Effector CD4-positive, alpha-beta T cell (primary cell): ENCODE data around the gene BAZ1B.
A peak's percentile ranks its signal among the peaks of the same experiment; 100 is the strongest.
"Not testable (repeated sequence)": the region's sequence is repeated elsewhere in the genome, so short reads cannot be mapped to it uniquely, and the experiment has no call there.

Experiments
- DNase-seq: peaks from one replicate; pipeline ENCODE4 v3.0.0-alpha.2; 2020
- total RNA-seq: gene quantifications from one replicate; lab custom pipeline; 2026; lab: John Stamatoyannopoulos, UW

The BAZ1B gene
- 163 reads per million, percentile 90 among the genes with 10 or more reads in this experiment for total RNA-seq

GRCh38 chr7:73522105-73522872 is at the start of gene BAZ1B:
Gene BAZ1B, minus strand, starts transcription at chr7:73522293. Its CDS starts 360 bp downstream, at chr7:73521933.
- DNase-seq: peak; percentile 94

GRCh38 chr7:73570977-73571376 is 48.9 kb upstream of the BAZ1B start:
- no peak for DNase-seq

- DNase-seq: no peak
Measured at GRCh38 chr7:73570521-73570920, 48.4 kb upstream of the BAZ1B start.

GRCh38 chr7:73569042-73569608 is 47.0 kb upstream of the BAZ1B start:
- DNase-seq: no peak

- no peak for DNase-seq
Measured at GRCh38 chr7:73567846-73568685, 46.0 kb upstream of the BAZ1B start.

GRCh38 chr7:73567140-73567539 is 45.0 kb upstream of the BAZ1B start:
- DNase-seq: no peak

- DNase-seq: not testable (repeated sequence)
Measured at GRCh38 chr7:73566431-73566830, 44.3 kb upstream of the BAZ1B start.

GRCh38 chr7:73565675-73566340 is 43.7 kb upstream of the BAZ1B start:
- DNase-seq: no peak

- no peak for DNase-seq
Measured at GRCh38 chr7:73560109-73560835, 38.2 kb upstream of the BAZ1B start.

GRCh38 chr7:73557397-73558257 is 35.5 kb upstream of the BAZ1B start, which contains the start of gene BCL7B:
Gene BCL7B, minus strand, starts transcription at chr7:73557690. Its CDS starts 112 bp downstream, at chr7:73557578.
- DNase-seq: peak; percentile 65

GRCh38 chr7:73557108-73557396 is 35.0 kb upstream of the BAZ1B start:
- peak; percentile 84 for DNase-seq

- DNase-seq: no peak
Measured at GRCh38 chr7:73556208-73557107, 34.4 kb upstream of the BAZ1B start.

GRCh38 chr7:73555411-73555982 is 33.4 kb upstream of the BAZ1B start:
- no peak for DNase-seq

- not testable (repeated sequence) for DNase-seq
Measured at GRCh38 chr7:73550093-73550492, 28.0 kb upstream of the BAZ1B start.

GRCh38 chr7:73549176-73549575 is 27.1 kb upstream of the BAZ1B start:
- no peak for DNase-seq

- no peak for DNase-seq
Measured at GRCh38 chr7:73547841-73548240, 25.7 kb upstream of the BAZ1B start.

- no peak for DNase-seq
Measured at GRCh38 chr7:73544678-73545077, 22.6 kb upstream of the BAZ1B start.

- no peak for DNase-seq
Measured at GRCh38 chr7:73541722-73542121, 19.6 kb upstream of the BAZ1B start.

GRCh38 chr7:73539709-73540108 is 17.6 kb upstream of the BAZ1B start:
- no peak for DNase-seq

GRCh38 chr7:73538510-73538909 is 16.4 kb upstream of the BAZ1B start:
- DNase-seq: not testable (repeated sequence)
